HCT116 (cell line): ENCODE results near the gene CELF2. TPM values are rescaled to one million over a fixed set of nuclear protein-coding genes. Genes with fewer than 3 reads are reported as not detected.

Experiments
- ATAC-seq: fragments of 200-7000 bp; cut with Tn5 transposase; 2 replicates; pipeline ENCODE4 v1.9.1; 2020; ENCODE audit warnings: mild to moderate bottlenecking, moderate library complexity
- BruUV-seq: library from RNA; stranded (reverse); fragments of 400-500 nt; replicated peaks from 2 replicates; lab custom pipeline; 2021; lab: Mats Ljungman, UMichigan
- CTCF ChIA-PET: fragments of 300-600 bp; sonication (Branson Sonifier 250); formaldehyde crosslinking; loops from one replicate; lab custom pipeline; 2021; ENCODE audit warnings: antibody characterized with exemption; lab: Charles Lee
- POLR2A ChIA-PET: fragments of 300-600, 350-600 bp; sonication (Branson Sonifier 250); formaldehyde crosslinking; loops from one replicate; lab custom pipeline; 2021; ENCODE audit warnings: antibody characterized with exemption; lab: Charles Lee
- RAD21 ChIA-PET, 2 experiments: fragments of 300-600 bp; sonication (Branson Sonifier 250); formaldehyde crosslinking; loops; one replicate each; lab custom pipeline; 2023; ENCODE audit warnings: low total read pairs in 2 of 2; ENCODE audit not compliant: uncharacterized antibody in 2 of 2, unreplicated experiment in 2 of 2, low non-redundant PET in 1 of 2; lab: Charles Lee
- DNase-seq: peaks from one replicate; pipeline ENCODE4 v3.0.0-alpha.2; 2010; ENCODE audit warnings: low read depth, low spot score
- H2AFZ ChIP-seq: fragments of 200-600 bp; shearing (Covaris generic), sonication (generic); 2 replicates; pipeline ENCODE4 v1.6.1; 2017; ENCODE audit warnings: low read depth, mixed run types, mixed read lengths, antibody characterized with exemption, low read length; ENCODE audit not compliant: poor library complexity, severe bottlenecking
- H3K27ac ChIP-seq: 2 replicates; pipeline ENCODE4 v1.5.1; 2012; ENCODE audit warnings: low read depth, low read length
- H3K27me3 ChIP-seq: fragments of 200-600 bp; sonication (generic); 2 replicates; pipeline ENCODE4 v1.6.1; 2016; ENCODE audit warnings: mixed run types, low read length, mixed read lengths; ENCODE audit not compliant: insufficient read depth
- H3K36me3 ChIP-seq, 2 experiments: fragments of 200-500 bp in 1 of 2; fragments of 200-600 bp in 1 of 2; sonication (Bioruptor generic) in 1 of 2; sonication (generic) in 1 of 2; 2 replicates each; pipeline versions ENCODE4 v1.5.1 to v1.6.1; 2014 to 2016; ENCODE audit warnings: low read length in 2 of 2, inconsistent platforms in 1 of 2, mixed read lengths in 1 of 2, mixed run types in 1 of 2; ENCODE audit not compliant: insufficient read depth in 2 of 2, control insufficient read depth in 1 of 2
- H3K4me1 ChIP-seq, 2 experiments: fragments of 200-600 bp in 1 of 2; sonication (generic) in 1 of 2; 2 replicates each; pipeline versions ENCODE4 v1.5.1 to v1.6.1; 2012 to 2017; ENCODE audit warnings: low read length in 2 of 2, inconsistent platforms in 1 of 2, mild to moderate bottlenecking in 1 of 2, mixed read lengths in 1 of 2, mixed run types in 1 of 2, moderate library complexity in 1 of 2; ENCODE audit not compliant: insufficient read depth in 2 of 2, control insufficient read depth in 1 of 2
- H3K4me2 ChIP-seq: fragments of 200-600 bp; sonication (generic); 2 replicates; pipeline ENCODE4 v1.6.1; 2017; ENCODE audit warnings: mixed run types, low read length, mixed read lengths
- H3K4me3 ChIP-seq, 2 experiments: fragments of 200-600 bp in 1 of 2; sonication (generic) in 1 of 2; replicated peaks in 1 of 2; 2 replicates each; pipeline ENCODE4 v1.5.1; 2011 to 2016; ENCODE audit warnings: low read length in 2 of 2, control low read depth in 1 of 2, low read depth in 1 of 2, mild to moderate bottlenecking in 1 of 2, mixed read lengths in 1 of 2, mixed run types in 1 of 2
- H3K79me2 ChIP-seq: fragments of 200-600 bp; sonication (generic); 2 replicates; pipeline ENCODE4 v1.6.1; 2017; ENCODE audit warnings: mild to moderate bottlenecking, mixed run types, low read length, moderate library complexity, mixed read lengths; ENCODE audit not compliant: insufficient read depth
- H3K9ac ChIP-seq: fragments of 200-600 bp; sonication (generic); 2 replicates; pipeline ENCODE4 v1.6.1; 2016; ENCODE audit warnings: low read length, mixed read lengths
- H3K9me2 ChIP-seq: fragments of 200-600 bp; sonication (generic), shearing (Covaris generic); 2 replicates; pipeline ENCODE4 v1.6.1; 2017; ENCODE audit warnings: mixed run types, mild to moderate bottlenecking, moderate library complexity; ENCODE audit not compliant: insufficient read depth
- H3K9me3 ChIP-seq, 2 experiments: fragments of 200-500 bp in 1 of 2; fragments of 200-600 bp in 1 of 2; sonication (Bioruptor generic) in 1 of 2; sonication (generic) in 1 of 2; 2 replicates each; pipeline ENCODE4 v1.6.1; 2014 to 2017; ENCODE audit warnings: low read length in 2 of 2, mixed read lengths in 2 of 2, inconsistent platforms in 1 of 2, low read depth in 1 of 2, mild to moderate bottlenecking in 1 of 2, mixed run types in 1 of 2, moderate library complexity in 1 of 2; ENCODE audit not compliant: control insufficient read depth in 1 of 2, insufficient read depth in 1 of 2
- H4K20me1 ChIP-seq: fragments of 200-600 bp; sonication (generic), shearing (Covaris generic); 2 replicates; pipeline ENCODE4 v1.6.1; 2017; ENCODE audit warnings: mixed run types, mild to moderate bottlenecking, moderate library complexity; ENCODE audit not compliant: insufficient read depth
- CBX3 ChIP-seq: IDR thresholded peaks from 2 replicates; pipeline ENCODE4 v1.6.1; 2012; ENCODE audit warnings: low read depth
- CEBPB ChIP-seq: IDR thresholded peaks from 2 replicates; pipeline ENCODE4 v1.6.1; 2012; ENCODE audit warnings: low read depth
- ELF1 ChIP-seq: IDR thresholded peaks from 2 replicates; pipeline ENCODE4 v1.6.1; 2012; ENCODE audit warnings: low read depth, borderline replicate concordance
- FOSL1 ChIP-seq: IDR thresholded peaks from 2 replicates; pipeline ENCODE4 v1.6.1; 2012; ENCODE audit warnings: low read depth
- POLR2AphosphoS5 ChIP-seq: IDR thresholded peaks from 2 replicates; pipeline ENCODE4 v1.6.1; 2011; ENCODE audit warnings: mild to moderate bottlenecking, low read depth, low read length, moderate library complexity
- RAD21 ChIP-seq: IDR thresholded peaks from 2 replicates; pipeline ENCODE4 v1.6.1; 2012; ENCODE audit warnings: low read depth, mild to moderate bottlenecking
- SRF ChIP-seq: IDR thresholded peaks from 2 replicates; pipeline ENCODE4 v1.6.1; 2012; ENCODE audit warnings: low read depth
- TCF7L2 ChIP-seq: IDR thresholded peaks from 2 replicates; pipeline ENCODE4 v1.7.0; 2011; ENCODE audit warnings: borderline replicate concordance, inconsistent platforms; ENCODE audit not compliant: insufficient read depth, insufficient read length; ENCODE audit errors: extremely low read depth
- intact Hi-C: fragments of 100-400 bp; cut with micrococcal nuclease; formaldehyde crosslinking; loops from 2 replicates; pipeline ENCODE4 v1.10.0; 2022
- total RNA-seq: library from RNA; stranded (reverse); gene quantifications from one replicate; pipeline ENCODE4 v1.2.1, GENCODE V29; 2021; ENCODE audit not compliant: unreplicated experiment
- TF ChIP-seq, protein P1 (sequence below): IDR thresholded peaks from 2 replicates; pipeline ENCODE4 v1.6.1; 2012; ENCODE audit warnings: low read depth
- TF ChIP-seq, protein P2 (sequence below): IDR thresholded peaks from 2 replicates; pipeline ENCODE4 v1.6.1; 2012
- TF ChIP-seq, protein P3 (sequence below): IDR thresholded peaks from 2 replicates; pipeline ENCODE4 v1.6.1; 2011; ENCODE audit warnings: mild to moderate bottlenecking, low read length, moderate library complexity; ENCODE audit not compliant: insufficient replicate concordance; ENCODE audit errors: extremely low read depth

CELF2 gene
- total RNA-seq, 1 experiment from 2014 or later: 0.66 TPM

DNA sequence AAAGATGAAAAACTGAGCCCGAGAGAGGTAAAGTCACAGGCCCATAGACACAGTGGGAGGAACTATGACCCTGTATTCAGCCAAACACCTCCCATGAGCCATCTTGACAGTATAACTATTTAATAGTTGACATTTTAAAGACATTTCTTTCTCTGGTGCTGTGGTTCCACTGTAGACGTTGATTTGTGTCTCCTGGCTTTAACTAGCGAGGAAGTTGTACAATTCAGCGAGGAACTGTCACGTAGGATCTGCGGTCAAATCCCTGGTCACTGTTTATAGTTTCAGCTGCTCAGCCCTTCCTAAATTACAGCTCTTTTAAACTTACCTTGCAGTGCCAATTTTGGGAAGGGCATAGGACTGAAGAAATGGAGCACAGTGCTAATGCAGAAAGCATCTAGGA, 7.1 kb upstream of the CELF2 start:
- BruUV-seq: no TSS peak
- no peak for ATAC-seq
- no peaks in the 10 kb centered on the region for H3K79me2 ChIP-seq
- no peaks in the 10 kb centered on the region for H3K4me1 ChIP-seq
- no peaks in the 10 kb centered on the region for H3K9me2 ChIP-seq
- no peak overlapping the region for H2AFZ ChIP-seq
- intact Hi-C loops: no loop called here
- TF ChIP-seq, protein P1, sequence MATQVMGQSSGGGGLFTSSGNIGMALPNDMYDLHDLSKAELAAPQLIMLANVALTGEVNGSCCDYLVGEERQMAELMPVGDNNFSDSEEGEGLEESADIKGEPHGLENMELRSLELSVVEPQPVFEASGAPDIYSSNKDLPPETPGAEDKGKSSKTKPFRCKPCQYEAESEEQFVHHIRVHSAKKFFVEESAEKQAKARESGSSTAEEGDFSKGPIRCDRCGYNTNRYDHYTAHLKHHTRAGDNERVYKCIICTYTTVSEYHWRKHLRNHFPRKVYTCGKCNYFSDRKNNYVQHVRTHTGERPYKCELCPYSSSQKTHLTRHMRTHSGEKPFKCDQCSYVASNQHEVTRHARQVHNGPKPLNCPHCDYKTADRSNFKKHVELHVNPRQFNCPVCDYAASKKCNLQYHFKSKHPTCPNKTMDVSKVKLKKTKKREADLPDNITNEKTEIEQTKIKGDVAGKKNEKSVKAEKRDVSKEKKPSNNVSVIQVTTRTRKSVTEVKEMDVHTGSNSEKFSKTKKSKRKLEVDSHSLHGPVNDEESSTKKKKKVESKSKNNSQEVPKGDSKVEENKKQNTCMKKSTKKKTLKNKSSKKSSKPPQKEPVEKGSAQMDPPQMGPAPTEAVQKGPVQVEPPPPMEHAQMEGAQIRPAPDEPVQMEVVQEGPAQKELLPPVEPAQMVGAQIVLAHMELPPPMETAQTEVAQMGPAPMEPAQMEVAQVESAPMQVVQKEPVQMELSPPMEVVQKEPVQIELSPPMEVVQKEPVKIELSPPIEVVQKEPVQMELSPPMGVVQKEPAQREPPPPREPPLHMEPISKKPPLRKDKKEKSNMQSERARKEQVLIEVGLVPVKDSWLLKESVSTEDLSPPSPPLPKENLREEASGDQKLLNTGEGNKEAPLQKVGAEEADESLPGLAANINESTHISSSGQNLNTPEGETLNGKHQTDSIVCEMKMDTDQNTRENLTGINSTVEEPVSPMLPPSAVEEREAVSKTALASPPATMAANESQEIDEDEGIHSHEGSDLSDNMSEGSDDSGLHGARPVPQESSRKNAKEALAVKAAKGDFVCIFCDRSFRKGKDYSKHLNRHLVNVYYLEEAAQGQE: no peak
- no peak for TF ChIP-seq SRF
- no peak for TF ChIP-seq RAD21
- TF ChIP-seq POLR2AphosphoS5: no peak
- TF ChIP-seq, protein P2, sequence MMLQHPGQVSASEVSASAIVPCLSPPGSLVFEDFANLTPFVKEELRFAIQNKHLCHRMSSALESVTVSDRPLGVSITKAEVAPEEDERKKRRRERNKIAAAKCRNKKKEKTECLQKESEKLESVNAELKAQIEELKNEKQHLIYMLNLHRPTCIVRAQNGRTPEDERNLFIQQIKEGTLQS: no peak
- TF ChIP-seq CBX3: no peak
- TF ChIP-seq ELF1: no peak
- TF ChIP-seq, protein P3, sequence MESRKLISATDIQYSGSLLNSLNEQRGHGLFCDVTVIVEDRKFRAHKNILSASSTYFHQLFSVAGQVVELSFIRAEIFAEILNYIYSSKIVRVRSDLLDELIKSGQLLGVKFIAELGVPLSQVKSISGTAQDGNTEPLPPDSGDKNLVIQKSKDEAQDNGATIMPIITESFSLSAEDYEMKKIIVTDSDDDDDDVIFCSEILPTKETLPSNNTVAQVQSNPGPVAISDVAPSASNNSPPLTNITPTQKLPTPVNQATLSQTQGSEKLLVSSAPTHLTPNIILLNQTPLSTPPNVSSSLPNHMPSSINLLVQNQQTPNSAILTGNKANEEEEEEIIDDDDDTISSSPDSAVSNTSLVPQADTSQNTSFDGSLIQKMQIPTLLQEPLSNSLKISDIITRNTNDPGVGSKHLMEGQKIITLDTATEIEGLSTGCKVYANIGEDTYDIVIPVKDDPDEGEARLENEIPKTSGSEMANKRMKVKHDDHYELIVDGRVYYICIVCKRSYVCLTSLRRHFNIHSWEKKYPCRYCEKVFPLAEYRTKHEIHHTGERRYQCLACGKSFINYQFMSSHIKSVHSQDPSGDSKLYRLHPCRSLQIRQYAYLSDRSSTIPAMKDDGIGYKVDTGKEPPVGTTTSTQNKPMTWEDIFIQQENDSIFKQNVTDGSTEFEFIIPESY: no peak
- no peak for TF ChIP-seq TCF7L2
- TF ChIP-seq FOSL1: no peak
- TF ChIP-seq CEBPB: no peak
- TF ChIP-seq, all 23 proteins: peak for 0
- Histone ChIP-seq H3K9me3 (peaks cover 0 to 13% of the 10 kb centered on the region in 2 experiments; a peak in 2 of 4 replicates), H3K9ac (no peak overlapping the region), H4K20me1 (no peaks in the 10 kb centered on the region), H3K27me3 (no peaks in the 10 kb centered on the region), H3K27ac (no peak overlapping the region), H3K4me3 (no peak overlapping the region), H3K4me2 (no peak overlapping the region), H3K36me3 (no peaks in the 10 kb centered on the region)
- CTCF ChIA-PET: no interaction called here
- POLR2A ChIA-PET: no interaction called here
- no peak for DNase-seq
- RAD21 ChIA-PET: no interaction called here
